H9 (cell line): ENCODE measurements around the gene CCND2. TPM values are rescaled to one million over a fixed set of nuclear protein-coding genes. Genes with fewer than 3 reads are reported as not detected.

Source experiments
- DNase-seq: peaks from one replicate; pipeline ENCODE4 v3.0.0-alpha.2; 2017
- H2AFZ ChIP-seq: one replicate; pipeline ENCODE4 v1.6.1; 2013; ENCODE audit warnings: mild to moderate bottlenecking, low read length, control low read depth, moderate library complexity
- H2AK5ac ChIP-seq: 2 replicates; pipeline ENCODE4 v1.6.1; 2013; ENCODE audit warnings: low read length, control low read depth, mixed read lengths; ENCODE audit not compliant: insufficient read length
- H2BK120ac ChIP-seq: one replicate; pipeline ENCODE4 v1.6.1; 2013; ENCODE audit warnings: low read depth, mild to moderate bottlenecking, low read length, control low read depth, inconsistent platforms; ENCODE audit not compliant: poor library complexity, severe bottlenecking
- H2BK12ac ChIP-seq: 2 replicates; pipeline ENCODE4 v1.6.1; 2013; ENCODE audit warnings: low read length, control low read depth, mixed read lengths, low read depth; ENCODE audit not compliant: insufficient read length
- H2BK15ac ChIP-seq: 2 replicates; pipeline ENCODE4 v1.6.1; 2013; ENCODE audit warnings: low read depth, low read length, control low read depth
- H2BK20ac ChIP-seq: one replicate; pipeline ENCODE4 v1.6.1; 2013; ENCODE audit warnings: low read depth, mild to moderate bottlenecking, low read length, control low read depth, inconsistent platforms; ENCODE audit not compliant: poor library complexity, severe bottlenecking
- H2BK5ac ChIP-seq: 2 replicates; pipeline ENCODE4 v1.6.1; 2013; ENCODE audit warnings: low read length, control low read depth, mixed read lengths; ENCODE audit not compliant: insufficient read length
- H3K14ac ChIP-seq: 2 replicates; pipeline ENCODE4 v1.6.1; 2013; ENCODE audit warnings: low read length, control low read depth; ENCODE audit not compliant: insufficient read depth
- H3K18ac ChIP-seq: 2 replicates; pipeline ENCODE4 v1.6.1; 2013; ENCODE audit warnings: low read depth, mild to moderate bottlenecking, mixed read lengths, low read length, control low read depth; ENCODE audit not compliant: insufficient read length
- H3K23ac ChIP-seq: 2 replicates; pipeline ENCODE4 v1.6.1; 2013; ENCODE audit warnings: low read length, control low read depth, mixed read lengths, low read depth; ENCODE audit not compliant: insufficient read length
- H3K23me2 ChIP-seq: 2 replicates; pipeline ENCODE4 v1.6.1; 2013; ENCODE audit warnings: low read depth, mild to moderate bottlenecking, mixed read lengths, low read length, control low read depth; ENCODE audit not compliant: insufficient read length, poor library complexity, severe bottlenecking
- H3K27ac ChIP-seq: 2 replicates; pipeline ENCODE4 v1.5.1; 2013; ENCODE audit warnings: low read length, control low read depth, mixed read lengths, low read depth; ENCODE audit not compliant: insufficient read length
- H3K27me3 ChIP-seq: 2 replicates; pipeline ENCODE4 v1.6.1; 2013; ENCODE audit warnings: low read length, control low read depth, inconsistent platforms; ENCODE audit not compliant: insufficient read depth
- H3K4ac ChIP-seq: 2 replicates; pipeline ENCODE4 v1.6.1; 2013; ENCODE audit warnings: low read depth, mild to moderate bottlenecking, control low read depth, inconsistent platforms, low read length, moderate library complexity
- H3K4me1 ChIP-seq: 2 replicates; pipeline ENCODE4 v1.6.1; 2013; ENCODE audit warnings: low read length, control low read depth, inconsistent platforms; ENCODE audit not compliant: insufficient read depth
- H3K4me2 ChIP-seq: 2 replicates; pipeline ENCODE4 v1.6.1; 2013; ENCODE audit warnings: low read length, control low read depth, mixed read lengths; ENCODE audit not compliant: insufficient read length, insufficient read depth
- H3K56ac ChIP-seq: 2 replicates; pipeline ENCODE4 v1.6.1; 2013; ENCODE audit warnings: low read depth, mild to moderate bottlenecking, mixed read lengths, low read length, control low read depth; ENCODE audit not compliant: insufficient read length
- H3K79me1 ChIP-seq: 2 replicates; pipeline ENCODE4 v1.6.1; 2013; ENCODE audit warnings: low read depth, mild to moderate bottlenecking, moderate library complexity, low read length, control low read depth, inconsistent platforms; ENCODE audit not compliant: insufficient read depth, poor library complexity, severe bottlenecking
- H3K79me2 ChIP-seq: 2 replicates; pipeline ENCODE4 v1.6.1; 2013; ENCODE audit warnings: low read length, control low read depth, inconsistent platforms; ENCODE audit not compliant: insufficient read depth
- H3K9ac ChIP-seq: 2 replicates; pipeline ENCODE4 v1.6.1; 2013; ENCODE audit warnings: low read length, control low read depth, mixed read lengths; ENCODE audit not compliant: insufficient read length; ENCODE audit errors: extremely low read depth
- H3K9me3 ChIP-seq: one replicate; pipeline ENCODE4 v1.6.1; 2013; ENCODE audit warnings: low read depth, low read length, inconsistent platforms; ENCODE audit not compliant: control insufficient read depth
- H3T11ph ChIP-seq: one replicate; pipeline ENCODE4 v1.6.1; 2013; ENCODE audit warnings: mild to moderate bottlenecking, low read length, control low read depth, inconsistent platforms
- H4K20me1 ChIP-seq: one replicate; pipeline ENCODE4 v1.6.1; 2013; ENCODE audit not compliant: control insufficient read depth, insufficient read length, insufficient read depth
- H4K5ac ChIP-seq: 2 replicates; pipeline ENCODE4 v1.6.1; 2013; ENCODE audit warnings: low read depth, mild to moderate bottlenecking, mixed read lengths, low read length, control low read depth; ENCODE audit not compliant: insufficient read length
- H4K8ac ChIP-seq: replicated peaks from 2 replicates; pipeline ENCODE4 v1.6.1; 2013; ENCODE audit warnings: low read length, control low read depth, mixed read lengths, low read depth; ENCODE audit not compliant: insufficient read length
- H4K91ac ChIP-seq: 2 replicates; pipeline ENCODE4 v1.6.1; 2013; ENCODE audit warnings: low read depth, mild to moderate bottlenecking, moderate library complexity, mixed read lengths, low read length, control low read depth; ENCODE audit not compliant: insufficient read length
- H3K27ac Mint-ChIP-seq, 3 experiments: 2 replicates in 2 of 3; 3 replicates in 1 of 3; pipeline ENCODE4 v1.8.0; 2020 to 2021; ENCODE audit warnings: mixed read lengths in 3 of 3, mild to moderate bottlenecking in 1 of 3, moderate library complexity in 1 of 3
- H3K27me3 Mint-ChIP-seq: 2 replicates; pipeline ENCODE4 v1.8.0; 2021; ENCODE audit warnings: low read depth, mild to moderate bottlenecking, moderate library complexity, mixed read lengths
- H3K36me3 Mint-ChIP-seq, 3 experiments: 2 replicates in 2 of 3; 3 replicates in 1 of 3; pipeline ENCODE4 v1.8.0; 2020 to 2021; ENCODE audit warnings: low read depth in 3 of 3, mixed read lengths in 3 of 3; ENCODE audit not compliant: insufficient read depth in 1 of 3
- H3K4me1 Mint-ChIP-seq, 2 experiments: 2 replicates each; pipeline ENCODE4 v1.8.0; 2020; ENCODE audit warnings: mixed read lengths in 2 of 2
- H3K4me3 Mint-ChIP-seq, 2 experiments: 2 replicates in 1 of 2; 3 replicates in 1 of 2; pipeline ENCODE4 v1.8.0; 2020 to 2021; ENCODE audit warnings: mild to moderate bottlenecking in 2 of 2, mixed read lengths in 2 of 2, moderate library complexity in 1 of 2
- H3K9me3 Mint-ChIP-seq, 2 experiments: 2 replicates in 1 of 2; 3 replicates in 1 of 2; pipeline ENCODE4 v1.8.0; 2020; ENCODE audit warnings: mild to moderate bottlenecking in 2 of 2, mixed read lengths in 2 of 2, moderate library complexity in 1 of 2
- CTCF ChIP-seq: fragments of 200-600 bp; sonication (generic); conservative IDR thresholded peaks from 3 replicates; pipeline ENCODE4 v1.8.0; 2021; ENCODE audit warnings: antibody characterized with exemption, mild to moderate bottlenecking
- WGBS: extraction: QIAGEN DNeasy Blood & Tissue Kit; methylation state at CpG from one replicate; pipeline ENCODE4 v1.1.7; 2013; ENCODE audit warnings: missing lambda C conversion rate, low lambda C conversion rate, mixed read lengths; ENCODE audit not compliant: insufficient read length; ENCODE audit errors: extremely low coverage; 5-methylcytosine and 5-hydroxymethylcytosine counted together
- total RNA-seq: library from RNA; stranded (reverse); gene quantifications from 2 replicates; pipeline ENCODE4 v1.2.1, GENCODE V29; 2021

The CCND2 gene
- total RNA-seq, 1 experiment from 2014 or later, result 104 TPM

- Histone ChIP-seq H2AK5ac (no peak overlapping the region), H4K8ac (no peak overlapping the region), H2AFZ (no peak overlapping the region), H3K27me3 (no peaks in the 10 kb centered on the region; the same call in 1 of the 2 replicates), H3K9ac (peak overlapping the region; percentile 1), H4K5ac (no peak overlapping the region), H3K4ac (no peak overlapping the region), H3T11ph (no peak overlapping the region), H2BK15ac (no peak overlapping the region), H3K4me1 (peaks cover 2% of the 10 kb centered on the region; the same call in 1 of the 2 replicates), H2BK5ac (no peak overlapping the region), H2BK20ac (no peak overlapping the region), H4K91ac (no peak overlapping the region), H3K23me2 (peaks cover 47% of the 10 kb centered on the region), H3K56ac (no peak overlapping the region), H3K23ac (no peak overlapping the region), H3K27ac (no peak overlapping the region), H3K14ac (no peak overlapping the region), H2BK12ac (no peak overlapping the region), H3K18ac (peak overlapping the region; percentile 9), H3K79me1 (no peaks in the 10 kb centered on the region), H2BK120ac (no peak overlapping the region), H3K79me2 (peaks cover 6% of the 10 kb centered on the region; the same call in 1 of the 2 replicates), H4K20me1 (peaks cover 2% of the 10 kb centered on the region), H3K4me2 (peak overlapping the region; percentile 100), H3K9me3 (no peaks in the 10 kb centered on the region)
- Mint-ChIP-seq H3K4me1 (peaks cover 17 to 19% of the 10 kb centered on the region in 2 experiments), H3K27ac (no peak overlapping the region; a peak in 1 of 7 replicates), H3K4me3 (peak overlapping the region; percentile 67 to 93), H3K9me3 (peaks cover 0 to 2% of the 10 kb centered on the region in 2 experiments; a peak in 3 of 5 replicates), H3K27me3 (peaks cover 78% of the 10 kb centered on the region), H3K36me3 (no peaks in the 10 kb centered on the region; a peak in 1 of 7 replicates)
- TF ChIP-seq CTCF, result no peak; the same call in 2 of the 3 replicates
- no CpG with 5 or more reads among the region's 73 CpGs for WGBS
- DNase-seq, result peak; percentile 90
Measured at GRCh38 chr12:4269279-4269991, 4.1 kb upstream of the CCND2 start.
